ENCODE data around the gene CDH4. TPM values are rescaled to one million over a fixed set of nuclear protein-coding genes. Genes with fewer than 3 reads are reported as not detected.
A peak's percentile ranks its signal among the peaks of the same experiment; 100 is the strongest.

The CDH4 gene
- polyA plus RNA-seq (ENCODE audit: insufficient read length), result 1.2 TPM

GRCh38 chr20:61251529-61252393 lies at the start of gene CDH4:
Gene CDH4, plus strand, starts transcription at chr20:61252261.
- DNase-seq (ENCODE audit: low read depth), result no peak

GRCh38 chr20:61203320-61203719 lies 48.7 kb upstream of the CDH4 start:
- DNase-seq (ENCODE audit: low read depth), result no peak

GRCh38 chr20:61204206-61204605 lies 47.9 kb upstream of the CDH4 start:
- no peak for DNase-seq (ENCODE audit: low read depth)

- no peak for DNase-seq (ENCODE audit: low read depth)
Measured at GRCh38 chr20:61205769-61206168, 46.3 kb upstream of the CDH4 start.

- DNase-seq (ENCODE audit: low read depth), result no peak
Measured at GRCh38 chr20:61210862-61211261, 41.2 kb upstream of the CDH4 start.

GRCh38 chr20:61217848-61218247 lies 34.2 kb upstream of the CDH4 start:
- DNase-seq (ENCODE audit: low read depth), result no peak

- DNase-seq (ENCODE audit: low read depth), result peak; percentile 38
Measured at GRCh38 chr20:61219021-61219431, 33.0 kb upstream of the CDH4 start.

GRCh38 chr20:61220131-61220530 lies 31.9 kb upstream of the CDH4 start:
- DNase-seq (ENCODE audit: low read depth), result no peak

- DNase-seq (ENCODE audit: low read depth), result no peak
Measured at GRCh38 chr20:61220626-61221325, 31.3 kb upstream of the CDH4 start.

GRCh38 chr20:61222699-61223098 lies 29.4 kb upstream of the CDH4 start:
- DNase-seq (ENCODE audit: low read depth), result no peak

GRCh38 chr20:61223121-61223520 lies 28.9 kb upstream of the CDH4 start:
- DNase-seq (ENCODE audit: low read depth), result no peak

- DNase-seq (ENCODE audit: low read depth), result no peak
Measured at GRCh38 chr20:61230166-61230565, 21.9 kb upstream of the CDH4 start.

GRCh38 chr20:61233590-61233989 lies 18.5 kb upstream of the CDH4 start:
- DNase-seq (ENCODE audit: low read depth), result no peak

- no peak for DNase-seq (ENCODE audit: low read depth)
Measured at GRCh38 chr20:61234224-61234890, 17.7 kb upstream of the CDH4 start.

GRCh38 chr20:61236713-61237112 lies 15.3 kb upstream of the CDH4 start:
- no peak for DNase-seq (ENCODE audit: low read depth)

- DNase-seq (ENCODE audit: low read depth), result no peak
Measured at GRCh38 chr20:61238813-61239212, 13.2 kb upstream of the CDH4 start.

- no peak for DNase-seq (ENCODE audit: low read depth)
Measured at GRCh38 chr20:61240814-61241213, 11.2 kb upstream of the CDH4 start.

GRCh38 chr20:61244213-61244612 lies 7.8 kb upstream of the CDH4 start:
- no peak for DNase-seq (ENCODE audit: low read depth)

GRCh38 chr20:61246269-61246668 lies 5.8 kb upstream of the CDH4 start:
- no peak for DNase-seq (ENCODE audit: low read depth)

GRCh38 chr20:61249626-61250025 lies 2.4 kb upstream of the CDH4 start:
- DNase-seq (ENCODE audit: low read depth), result no peak

GRCh38 chr20:61252601-61253263 lies 671 bp downstream of the CDH4 start:
- no peak for DNase-seq (ENCODE audit: low read depth)

- no peak for DNase-seq (ENCODE audit: low read depth)
Measured at GRCh38 chr20:61253264-61253639, 1.2 kb downstream of the CDH4 start.

Measured in forelimb muscle (tissue), 1 donor.